HL-60 (cell line): Measurements from ENCODE around the gene GCKR.
A peak's percentile ranks its signal among the peaks of the same experiment; 100 is the strongest.
"Not testable (repeated sequence)": the region's sequence is repeated elsewhere in the genome, so short reads cannot be mapped to it uniquely, and the experiment has no call there.

ENCODE experiments used
- DNase-seq, 2 experiments: peaks; one replicate each; pipeline ENCODE4 v3.0.0-alpha.2; 2010 to 2020; ENCODE audit warnings: low read depth in 1 of 2, low spot score in 1 of 2
- H3K27ac ChIP-seq: fragments of 250-450 bp; sonication (Bioruptor Pico); replicated peaks from 2 replicates; pipeline ENCODE4 v1.5.1; 2020; ENCODE audit warnings: mild to moderate bottlenecking, moderate library complexity
- H3K27me3 ChIP-seq: fragments of 250-450 bp; sonication (Bioruptor Pico); 2 replicates; pipeline ENCODE4 v1.5.1; 2021; ENCODE audit warnings: mild to moderate bottlenecking, moderate library complexity; ENCODE audit not compliant: insufficient read depth, poor library complexity, severe bottlenecking
- H3K4me3 ChIP-seq: replicated peaks from 2 replicates; pipeline ENCODE4 v1.5.1; 2011; ENCODE audit warnings: mild to moderate bottlenecking, control low read depth, low read length; ENCODE audit not compliant: insufficient read depth
- CTCF ChIP-seq: IDR thresholded peaks from one replicate; pipeline ENCODE4 v1.5.1; 2011; ENCODE audit warnings: low read length, control low read depth, inconsistent platforms; ENCODE audit not compliant: insufficient read depth
- GABPA ChIP-seq: IDR thresholded peaks from 2 replicates; pipeline ENCODE4 v1.6.1; 2012; ENCODE audit warnings: low read depth
- POLR2AphosphoS5 ChIP-seq: IDR thresholded peaks from 2 replicates; pipeline ENCODE4 v1.6.1; 2012; ENCODE audit warnings: low read depth
- REST ChIP-seq: IDR thresholded peaks from 2 replicates; pipeline ENCODE4 v1.6.1; 2012; ENCODE audit warnings: low read depth; ENCODE audit not compliant: insufficient replicate concordance
- SPI1 ChIP-seq: IDR thresholded peaks from 2 replicates; pipeline ENCODE4 v1.6.1; 2012; ENCODE audit warnings: low read depth, mild to moderate bottlenecking, borderline replicate concordance

The GCKR gene

GRCh38 chr2:27551514-27551913 lies 54.9 kb downstream of the GCKR start:
- TF ChIP-seq CTCF (no peak), REST (no peak), SPI1 (no peak), GABPA (no peak), POLR2AphosphoS5 (no peak)
- Histone ChIP-seq H3K27ac (no peak overlapping the region), H3K4me3 (no peak overlapping the region), H3K27me3 (no peaks in the 10 kb centered on the region)
- DNase-seq, result no peak

GRCh38 chr2:27552941-27553340 lies 56.3 kb downstream of the GCKR start:
- H3K27me3 ChIP-seq, result no peaks in the 10 kb centered on the region
- no peak overlapping the region for H3K27ac ChIP-seq
- TF ChIP-seq REST, result no peak
- no peak for TF ChIP-seq SPI1
- TF ChIP-seq CTCF, result no peak
- no peak for TF ChIP-seq POLR2AphosphoS5
- TF ChIP-seq GABPA, result no peak
- no peak overlapping the region for H3K4me3 ChIP-seq
- no peak for DNase-seq

- not testable (repeated sequence) for H3K27ac ChIP-seq, H3K27me3 ChIP-seq, DNase-seq, H3K4me3 ChIP-seq
These were observed 57.8 kb downstream of the GCKR start for GRCh38 chr2:27554451-27554850.

- Histone ChIP-seq H3K27ac (no peak overlapping the region), H3K27me3 (no peaks in the 10 kb centered on the region), H3K4me3 (no peak overlapping the region)
- no peak for DNase-seq
- TF ChIP-seq REST, result no peak
- TF ChIP-seq SPI1, result peak; percentile 53
- TF ChIP-seq CTCF, result no peak
- no peak for TF ChIP-seq GABPA
These were observed 62.6 kb downstream of the GCKR start for GRCh38 chr2:27559228-27559627.
